Adrenal gland (tissue), 12 donors: Measurements from ENCODE around the gene SLC4A7. TPM values are rescaled to one million over a fixed set of nuclear protein-coding genes. Genes with fewer than 3 reads are reported as not detected.
A peak's percentile ranks its signal among the peaks of the same experiment; 100 is the strongest.

ENCODE experiments used
- DNase-seq, 7 donors: peaks; one replicate each; pipeline ENCODE4 v3.0.0-alpha.2; 2019 to 2020
- H3K27ac ChIP-seq, 5 donors: fragments of 200-600 bp; sonication (generic) in 4 of 5; 1 replicate in 3 of 5; 2 replicates in 2 of 5; pipeline versions ENCODE4 v1.5.1 to v1.8.0; 2016 to 2020; ENCODE audit warnings: mild to moderate bottlenecking in 1 of 5
- H3K27me3 ChIP-seq: fragments of 200-600 bp; 2 replicates; pipeline ENCODE4 v1.8.0; 2021
- H3K36me3 ChIP-seq, 2 donors: fragments of 200-600 bp; replicated peaks in 1 of 2; 1 replicate in 1 of 2; 2 replicates in 1 of 2; pipeline versions ENCODE4 v1.5.1 to v1.8.0; 2018 to 2022
- H3K4me1 ChIP-seq, 2 donors: fragments of 200-600 bp; replicated peaks in 1 of 2; 1 replicate in 1 of 2; 2 replicates in 1 of 2; pipeline versions ENCODE4 v1.5.1 to v1.8.0; 2018 to 2021
- H3K4me3 ChIP-seq, 4 donors: fragments of 200-600 bp; sonication (generic) in 3 of 4; one replicate each; pipeline ENCODE4 v1.5.1; 2016 to 2018
- H3K9me3 ChIP-seq, 3 donors: fragments of 200-600 bp; sonication (generic) in 1 of 3; replicated peaks in 1 of 3; 1 replicate in 2 of 3; 2 replicates in 1 of 3; pipeline versions ENCODE4 v1.5.1 to v1.8.0; 2016 to 2021
- POLR2A ChIP-seq, 2 donors: fragments of 450-650 bp; IDR thresholded peaks; one replicate each; pipeline ENCODE4 v1.6.1; 2017; ENCODE audit warnings: antibody characterized with exemption in 2 of 2, mild to moderate bottlenecking in 2 of 2, moderate library complexity in 1 of 2
- WGBS, 4 donors: extraction: QIAGEN DNeasy Blood & Tissue Kit in 2 of 4; methylation state at CpG; one replicate each; pipeline versions ENCODE4 v1.1.5 to v1.1.7; 2013 to 2017; 5-methylcytosine and 5-hydroxymethylcytosine counted together
- intact Hi-C, 2 donors: fragments of 100-400 bp; cut with DNase I; formaldehyde crosslinking; loops; one replicate each; pipeline versions ENCODE4 v1.14.1 to v1.15.0; 2022 to 2023
- polyA plus RNA-seq, 3 donors: library from polyadenylated mRNA; stranded (reverse); fragments of 200-250 nt in 2 of 3; fragments of 350-450 nt in 1 of 3; fragmentation: Illumina TruSeq in 1 of 3; extraction: RNeasy Lipid Tissue Mini Kit (QIAGEN cat#74804) in 1 of 3; gene quantifications; one replicate each; pipeline ENCODE4 v1.2.3, GENCODE V29; 2013 to 2014
- total RNA-seq, 9 donors: library from RNA; depleted of rRNA in 4 of 9; stranded (reverse); fragments of >200 nt in 4 of 9; fragments of 120-200 nt in 1 of 9; fragmentation: NEBNext Ultra II Directional in 1 of 9; extraction: Animal tissue kit (Norgen Biotek cat#: 25700) in 1 of 9; gene quantifications; one replicate each; pipeline versions ENCODE4 v1.1.0 to v1.2.4, GENCODE V29; 2013 to 2023
- TF ChIP-seq, protein P1 (sequence below), 6 experiments: fragments of 450-650 bp in 4 of 6; fragments of 200-600 bp in 2 of 6; sonication (generic) in 1 of 6; IDR thresholded peaks; 1 replicate in 5 of 6; 2 replicates in 1 of 6; pipeline versions ENCODE4 v1.5.1 to v1.8.0; 2016 to 2021; ENCODE audit warnings: antibody characterized with exemption in 6 of 6, mild to moderate bottlenecking in 2 of 6, moderate library complexity in 1 of 6
- donor health status: healthy with polysubstance abuse.
- donor health status: Bipolar disorder and iron deficiency.
- donor health status: DM: yes; HTN: yes; CAD: no.
- donor health status: DM: no; HTN: no; CAD: no.
- donor health status: DM: no; HTN: no; CAD: no.
- donor health status: DM: yes; HTN: yes; CAD: no.

SLC4A7 gene
- total and polyA plus RNA-seq, 12 donors, result 2.7 to 34.5 (median 11.6) TPM

DNA sequence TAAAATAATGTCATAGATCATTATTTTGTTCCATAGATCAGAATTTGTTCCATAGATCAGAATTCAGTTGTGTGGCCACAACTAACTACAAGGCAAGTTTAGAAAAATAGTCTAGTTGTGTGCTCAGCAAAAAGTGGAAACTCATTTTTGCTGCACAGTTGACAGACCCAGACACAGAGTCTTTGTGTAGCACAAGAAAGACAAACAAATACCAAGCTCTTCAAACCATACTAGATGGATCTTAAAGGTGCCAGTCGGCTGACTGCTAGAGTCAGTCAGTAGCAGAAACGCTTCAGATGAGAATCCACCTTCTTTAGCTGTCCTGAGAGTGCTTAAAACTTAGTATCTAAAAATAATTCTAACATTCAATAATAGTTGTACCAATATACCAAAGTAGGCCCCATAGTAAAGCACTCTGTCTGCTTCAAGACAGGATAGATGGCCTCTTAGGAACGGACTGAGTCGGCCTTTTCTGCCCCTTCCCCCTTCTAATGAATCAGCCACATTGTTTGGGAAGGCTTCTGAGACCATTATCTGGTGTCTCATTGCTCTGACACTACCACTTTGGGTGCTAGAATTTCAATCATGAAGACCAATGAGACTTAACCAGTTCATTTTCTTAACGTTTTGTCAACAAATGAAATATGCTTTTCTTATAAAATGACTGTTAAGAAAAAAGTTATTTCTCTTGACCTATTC, 27.7 kb upstream of the SLC4A7 start:
- TF ChIP-seq, protein P1, sequence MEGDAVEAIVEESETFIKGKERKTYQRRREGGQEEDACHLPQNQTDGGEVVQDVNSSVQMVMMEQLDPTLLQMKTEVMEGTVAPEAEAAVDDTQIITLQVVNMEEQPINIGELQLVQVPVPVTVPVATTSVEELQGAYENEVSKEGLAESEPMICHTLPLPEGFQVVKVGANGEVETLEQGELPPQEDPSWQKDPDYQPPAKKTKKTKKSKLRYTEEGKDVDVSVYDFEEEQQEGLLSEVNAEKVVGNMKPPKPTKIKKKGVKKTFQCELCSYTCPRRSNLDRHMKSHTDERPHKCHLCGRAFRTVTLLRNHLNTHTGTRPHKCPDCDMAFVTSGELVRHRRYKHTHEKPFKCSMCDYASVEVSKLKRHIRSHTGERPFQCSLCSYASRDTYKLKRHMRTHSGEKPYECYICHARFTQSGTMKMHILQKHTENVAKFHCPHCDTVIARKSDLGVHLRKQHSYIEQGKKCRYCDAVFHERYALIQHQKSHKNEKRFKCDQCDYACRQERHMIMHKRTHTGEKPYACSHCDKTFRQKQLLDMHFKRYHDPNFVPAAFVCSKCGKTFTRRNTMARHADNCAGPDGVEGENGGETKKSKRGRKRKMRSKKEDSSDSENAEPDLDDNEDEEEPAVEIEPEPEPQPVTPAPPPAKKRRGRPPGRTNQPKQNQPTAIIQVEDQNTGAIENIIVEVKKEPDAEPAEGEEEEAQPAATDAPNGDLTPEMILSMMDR (IDR thresholded peaks at IDR 0.05), result no peak
- no peak for TF ChIP-seq POLR2A (IDR thresholded peaks at IDR 0.05)
- intact Hi-C loops, result no loop called here
- Histone ChIP-seq H3K4me1 (no peaks in the 10 kb centered on the region), H3K9me3 (no peaks in the 10 kb centered on the region), H3K4me3 (no peak overlapping the region), H3K27ac (no peak overlapping the region), H3K36me3 (no peaks in the 10 kb centered on the region), H3K27me3 (no peaks in the 10 kb centered on the region)
- DNase-seq, result no peak
- 50 to 64% (median 61%) methylated on average over 5 of the region's 5 CpGs for WGBS, 4 donors

DNA sequence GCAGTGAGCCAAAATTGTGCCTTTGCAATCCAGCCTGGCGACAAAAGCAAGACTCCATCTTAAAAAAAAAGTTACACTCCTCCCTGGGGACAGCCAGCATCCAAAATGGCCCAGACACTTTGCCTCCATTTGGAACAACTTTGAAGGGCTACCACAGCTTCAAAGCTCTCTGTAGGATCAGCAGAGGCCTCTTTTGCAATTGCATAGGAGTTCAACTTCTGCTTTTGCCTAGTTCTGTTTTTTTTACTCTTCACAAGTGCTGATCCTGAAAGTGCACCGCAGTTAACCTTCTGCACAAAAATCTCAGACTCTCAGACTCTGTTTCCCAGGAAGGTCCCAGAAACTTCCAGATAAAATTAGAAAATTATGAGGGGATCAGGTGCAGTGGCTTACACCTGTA, 25.2 kb upstream of the SLC4A7 start:
- TF ChIP-seq, protein P1 (IDR thresholded peaks at IDR 0.05), result no peak
- no peak for TF ChIP-seq POLR2A (IDR thresholded peaks at IDR 0.05)
- no peak overlapping the region for H3K27ac ChIP-seq
- no peaks in the 10 kb centered on the region for H3K27me3 ChIP-seq
- no peaks in the 10 kb centered on the region for H3K36me3 ChIP-seq
- no peak overlapping the region for H3K4me3 ChIP-seq
- 77 to 95% (median 88%) methylated on average over 2 of the region's 2 CpGs for WGBS, 4 donors
- no peaks in the 10 kb centered on the region for H3K4me1 ChIP-seq
- DNase-seq, result peak in 1 of 7 donors; percentile 4
- intact Hi-C loops, result no loop called here
- H3K9me3 ChIP-seq, result no peaks in the 10 kb centered on the region

DNA sequence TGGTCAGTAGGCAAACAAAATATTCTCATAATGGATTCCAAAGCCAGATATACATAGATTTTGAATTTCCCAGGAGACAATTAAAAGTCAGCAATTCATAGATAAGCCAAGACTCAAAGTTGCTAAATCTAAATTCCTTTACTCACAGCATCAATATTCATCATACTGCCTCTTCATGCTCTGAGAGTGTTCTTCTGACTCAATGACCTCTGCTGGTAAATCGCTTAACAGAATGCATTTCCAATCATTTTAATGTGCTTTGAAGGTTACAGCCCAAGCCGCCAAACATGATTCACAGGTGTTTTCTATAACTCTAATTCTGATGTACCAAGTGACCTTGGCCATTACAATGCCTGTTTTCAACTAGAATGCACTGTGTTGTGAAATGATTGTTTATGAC, 24.2 kb upstream of the SLC4A7 start:
- no peak for TF ChIP-seq POLR2A (IDR thresholded peaks at IDR 0.05)
- TF ChIP-seq, protein P1 (IDR thresholded peaks at IDR 0.05), result no peak
- peak in 1 of 7 donors; percentile 29 for DNase-seq
- H3K36me3 ChIP-seq, result no peaks in the 10 kb centered on the region
- intact Hi-C loops, result no loop called here
- 50 to 71% (median 65%) methylated on average over 2 of the region's 2 CpGs for WGBS, 4 donors
- no peaks in the 10 kb centered on the region for H3K27me3 ChIP-seq
- H3K4me1 ChIP-seq, result no peaks in the 10 kb centered on the region
- H3K4me3 ChIP-seq, result no peak overlapping the region
- H3K27ac ChIP-seq, result no peak overlapping the region
- H3K9me3 ChIP-seq, result no peaks in the 10 kb centered on the region

DNA sequence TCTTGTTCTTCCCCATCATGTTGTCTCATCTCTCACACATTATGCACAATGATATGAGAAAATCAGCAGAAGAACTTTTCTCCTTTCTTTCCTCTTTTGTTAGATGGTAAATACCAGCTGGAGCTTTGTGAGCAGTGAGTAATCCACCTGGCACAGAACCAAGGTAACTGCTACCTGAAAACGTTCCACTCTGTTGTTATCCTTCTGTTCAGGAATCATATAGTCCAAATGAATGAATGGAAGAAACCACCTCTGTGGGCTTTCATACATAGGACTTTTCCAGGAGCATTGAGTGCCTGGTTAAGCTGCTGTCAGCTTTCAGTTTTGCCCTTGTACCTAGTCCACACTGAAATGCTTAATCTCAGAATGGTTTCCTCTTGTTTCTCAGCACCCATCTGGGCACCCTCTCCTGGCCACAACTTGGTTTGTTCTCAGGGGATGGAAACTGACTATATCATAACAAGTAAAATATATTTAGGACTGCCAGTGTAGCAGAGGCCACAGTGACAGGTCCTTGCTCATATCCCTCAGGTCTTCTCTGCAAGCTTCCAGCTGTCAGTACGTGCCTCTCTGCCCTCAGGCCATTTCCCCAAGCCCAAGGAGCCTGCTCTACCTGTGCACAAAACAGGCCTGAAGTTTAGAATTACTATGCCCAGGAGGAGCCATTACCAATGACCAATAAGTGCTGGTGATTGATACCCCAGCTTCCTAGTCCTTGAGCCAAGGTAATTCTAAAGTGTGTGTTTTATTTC, 23.5 kb upstream of the SLC4A7 start:
- no peaks in the 10 kb centered on the region for H3K36me3 ChIP-seq
- H3K4me3 ChIP-seq, result no peak overlapping the region
- peak in 5 of 7 donors; percentile 32 to 57 (median 38) for DNase-seq
- TF ChIP-seq POLR2A (IDR thresholded peaks at IDR 0.05), result no peak
- TF ChIP-seq, protein P1 (IDR thresholded peaks at IDR 0.05), result no peak
- intact Hi-C loops, result no loop called here
- H3K27ac ChIP-seq, result peak overlapping the region in 1 of 5 donors; percentile 30
- H3K27me3 ChIP-seq, result no peaks in the 10 kb centered on the region
- 19 to 75% (median 58%) methylated on average over 2 of the region's 2 CpGs for WGBS, 4 donors
- H3K9me3 ChIP-seq, result no peaks in the 10 kb centered on the region
- H3K4me1 ChIP-seq, result no peaks in the 10 kb centered on the region
